ENCODE results near the gene BICC1.

DNA sequence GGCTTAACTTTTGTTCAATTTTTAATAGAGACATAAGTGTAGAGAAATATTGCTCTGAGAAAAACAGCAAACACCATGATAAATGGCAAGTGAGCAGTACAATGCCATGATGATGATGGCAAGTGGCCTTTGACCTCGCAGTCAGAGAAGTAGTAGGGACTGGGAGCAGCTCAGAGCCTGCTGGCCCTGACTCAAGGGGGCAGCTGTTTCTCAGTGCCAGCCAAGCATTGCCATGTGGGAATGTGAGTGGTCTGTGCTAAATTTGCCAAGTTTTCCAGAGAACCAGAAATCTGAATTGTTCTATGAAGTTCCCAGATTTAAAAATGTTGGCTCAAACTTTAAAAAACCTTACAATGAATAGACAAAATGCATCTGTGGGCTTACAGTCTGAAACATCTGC lies 187.9 kb downstream of the BICC1 start:
- TF ChIP-seq, protein P1, sequence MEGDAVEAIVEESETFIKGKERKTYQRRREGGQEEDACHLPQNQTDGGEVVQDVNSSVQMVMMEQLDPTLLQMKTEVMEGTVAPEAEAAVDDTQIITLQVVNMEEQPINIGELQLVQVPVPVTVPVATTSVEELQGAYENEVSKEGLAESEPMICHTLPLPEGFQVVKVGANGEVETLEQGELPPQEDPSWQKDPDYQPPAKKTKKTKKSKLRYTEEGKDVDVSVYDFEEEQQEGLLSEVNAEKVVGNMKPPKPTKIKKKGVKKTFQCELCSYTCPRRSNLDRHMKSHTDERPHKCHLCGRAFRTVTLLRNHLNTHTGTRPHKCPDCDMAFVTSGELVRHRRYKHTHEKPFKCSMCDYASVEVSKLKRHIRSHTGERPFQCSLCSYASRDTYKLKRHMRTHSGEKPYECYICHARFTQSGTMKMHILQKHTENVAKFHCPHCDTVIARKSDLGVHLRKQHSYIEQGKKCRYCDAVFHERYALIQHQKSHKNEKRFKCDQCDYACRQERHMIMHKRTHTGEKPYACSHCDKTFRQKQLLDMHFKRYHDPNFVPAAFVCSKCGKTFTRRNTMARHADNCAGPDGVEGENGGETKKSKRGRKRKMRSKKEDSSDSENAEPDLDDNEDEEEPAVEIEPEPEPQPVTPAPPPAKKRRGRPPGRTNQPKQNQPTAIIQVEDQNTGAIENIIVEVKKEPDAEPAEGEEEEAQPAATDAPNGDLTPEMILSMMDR (IDR thresholded peaks at IDR 0.05; ENCODE audit: low read depth, low read length, missing input control), result no peak
- no peak for TF ChIP-seq GABPA (IDR thresholded peaks at IDR 0.05 in 1 of 2, conservative IDR thresholded peaks at IDR 0.05 in 1 of 2)
- TF ChIP-seq, protein P2, sequence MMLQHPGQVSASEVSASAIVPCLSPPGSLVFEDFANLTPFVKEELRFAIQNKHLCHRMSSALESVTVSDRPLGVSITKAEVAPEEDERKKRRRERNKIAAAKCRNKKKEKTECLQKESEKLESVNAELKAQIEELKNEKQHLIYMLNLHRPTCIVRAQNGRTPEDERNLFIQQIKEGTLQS (IDR thresholded peaks at IDR 0.05), result no peak
- TF ChIP-seq, protein P3, sequence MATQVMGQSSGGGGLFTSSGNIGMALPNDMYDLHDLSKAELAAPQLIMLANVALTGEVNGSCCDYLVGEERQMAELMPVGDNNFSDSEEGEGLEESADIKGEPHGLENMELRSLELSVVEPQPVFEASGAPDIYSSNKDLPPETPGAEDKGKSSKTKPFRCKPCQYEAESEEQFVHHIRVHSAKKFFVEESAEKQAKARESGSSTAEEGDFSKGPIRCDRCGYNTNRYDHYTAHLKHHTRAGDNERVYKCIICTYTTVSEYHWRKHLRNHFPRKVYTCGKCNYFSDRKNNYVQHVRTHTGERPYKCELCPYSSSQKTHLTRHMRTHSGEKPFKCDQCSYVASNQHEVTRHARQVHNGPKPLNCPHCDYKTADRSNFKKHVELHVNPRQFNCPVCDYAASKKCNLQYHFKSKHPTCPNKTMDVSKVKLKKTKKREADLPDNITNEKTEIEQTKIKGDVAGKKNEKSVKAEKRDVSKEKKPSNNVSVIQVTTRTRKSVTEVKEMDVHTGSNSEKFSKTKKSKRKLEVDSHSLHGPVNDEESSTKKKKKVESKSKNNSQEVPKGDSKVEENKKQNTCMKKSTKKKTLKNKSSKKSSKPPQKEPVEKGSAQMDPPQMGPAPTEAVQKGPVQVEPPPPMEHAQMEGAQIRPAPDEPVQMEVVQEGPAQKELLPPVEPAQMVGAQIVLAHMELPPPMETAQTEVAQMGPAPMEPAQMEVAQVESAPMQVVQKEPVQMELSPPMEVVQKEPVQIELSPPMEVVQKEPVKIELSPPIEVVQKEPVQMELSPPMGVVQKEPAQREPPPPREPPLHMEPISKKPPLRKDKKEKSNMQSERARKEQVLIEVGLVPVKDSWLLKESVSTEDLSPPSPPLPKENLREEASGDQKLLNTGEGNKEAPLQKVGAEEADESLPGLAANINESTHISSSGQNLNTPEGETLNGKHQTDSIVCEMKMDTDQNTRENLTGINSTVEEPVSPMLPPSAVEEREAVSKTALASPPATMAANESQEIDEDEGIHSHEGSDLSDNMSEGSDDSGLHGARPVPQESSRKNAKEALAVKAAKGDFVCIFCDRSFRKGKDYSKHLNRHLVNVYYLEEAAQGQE (IDR thresholded peaks at IDR 0.05), result no peak

Data from liver (tissue), 3 donors.